ENCODE results near the gene SEL1L3.

GRCh38 chr4:25879991-25880651 lies 17.3 kb upstream of the SEL1L3 start:
- no peak for TF ChIP-seq CTCF (IDR thresholded peaks at IDR 0.05 in 4 of 5, conservative IDR thresholded peaks at IDR 0.05 in 1 of 5)
- TF ChIP-seq POLR2A (IDR thresholded peaks at IDR 0.05), result no peak

Measured in gastrocnemius medialis (tissue), 4 donors.